Adrenal gland (tissue), 12 donors: ENCODE measurements around the gene IGFBP4. TPM values are rescaled to one million over a fixed set of nuclear protein-coding genes. Genes with fewer than 3 reads are reported as not detected.
A peak's percentile ranks its signal among the peaks of the same experiment; 100 is the strongest.

Experiments
- DNase-seq, 7 donors: peaks; one replicate each; pipeline ENCODE4 v3.0.0-alpha.2; 2019 to 2020
- H3K27ac ChIP-seq, 5 donors: fragments of 200-600 bp; sonication (generic) in 4 of 5; 1 replicate in 3 of 5; 2 replicates in 2 of 5; pipeline versions ENCODE4 v1.5.1 to v1.8.0; 2016 to 2020; ENCODE audit warnings: mild to moderate bottlenecking in 1 of 5
- H3K27me3 ChIP-seq: fragments of 200-600 bp; 2 replicates; pipeline ENCODE4 v1.8.0; 2021
- H3K36me3 ChIP-seq, 2 donors: fragments of 200-600 bp; replicated peaks in 1 of 2; 1 replicate in 1 of 2; 2 replicates in 1 of 2; pipeline versions ENCODE4 v1.5.1 to v1.8.0; 2018 to 2022
- H3K4me1 ChIP-seq, 2 donors: fragments of 200-600 bp; replicated peaks in 1 of 2; 1 replicate in 1 of 2; 2 replicates in 1 of 2; pipeline versions ENCODE4 v1.5.1 to v1.8.0; 2018 to 2021
- H3K4me3 ChIP-seq, 4 donors: fragments of 200-600 bp; sonication (generic) in 3 of 4; one replicate each; pipeline ENCODE4 v1.5.1; 2016 to 2018
- H3K9me3 ChIP-seq, 3 donors: fragments of 200-600 bp; sonication (generic) in 1 of 3; replicated peaks in 1 of 3; 1 replicate in 2 of 3; 2 replicates in 1 of 3; pipeline versions ENCODE4 v1.5.1 to v1.8.0; 2016 to 2021
- POLR2A ChIP-seq, 2 donors: fragments of 450-650 bp; IDR thresholded peaks; one replicate each; pipeline ENCODE4 v1.6.1; 2017; ENCODE audit warnings: antibody characterized with exemption in 2 of 2, mild to moderate bottlenecking in 2 of 2, moderate library complexity in 1 of 2
- WGBS, 4 donors: extraction: QIAGEN DNeasy Blood & Tissue Kit in 2 of 4; methylation state at CpG; one replicate each; pipeline versions ENCODE4 v1.1.5 to v1.1.7; 2013 to 2017; 5-methylcytosine and 5-hydroxymethylcytosine counted together
- intact Hi-C, 2 donors: fragments of 100-400 bp; cut with DNase I; formaldehyde crosslinking; loops; one replicate each; pipeline versions ENCODE4 v1.14.1 to v1.15.0; 2022 to 2023
- polyA plus RNA-seq, 3 donors: library from polyadenylated mRNA; stranded (reverse); fragments of 200-250 nt in 2 of 3; fragments of 350-450 nt in 1 of 3; fragmentation: Illumina TruSeq in 1 of 3; extraction: RNeasy Lipid Tissue Mini Kit (QIAGEN cat#74804) in 1 of 3; gene quantifications; one replicate each; pipeline ENCODE4 v1.2.3, GENCODE V29; 2013 to 2014
- total RNA-seq, 9 donors: library from RNA; depleted of rRNA in 4 of 9; stranded (reverse); fragments of >200 nt in 4 of 9; fragments of 120-200 nt in 1 of 9; fragmentation: NEBNext Ultra II Directional in 1 of 9; extraction: Animal tissue kit (Norgen Biotek cat#: 25700) in 1 of 9; gene quantifications; one replicate each; pipeline versions ENCODE4 v1.1.0 to v1.2.4, GENCODE V29; 2013 to 2023
- TF ChIP-seq, protein P1 (sequence below), 6 experiments: fragments of 450-650 bp in 4 of 6; fragments of 200-600 bp in 2 of 6; sonication (generic) in 1 of 6; IDR thresholded peaks; 1 replicate in 5 of 6; 2 replicates in 1 of 6; pipeline versions ENCODE4 v1.5.1 to v1.8.0; 2016 to 2021; ENCODE audit warnings: antibody characterized with exemption in 6 of 6, mild to moderate bottlenecking in 2 of 6, moderate library complexity in 1 of 6
- donor health status: healthy with polysubstance abuse.
- donor health status: Bipolar disorder and iron deficiency.
- donor health status: DM: yes; HTN: yes; CAD: no.
- donor health status: DM: no; HTN: no; CAD: no.
- donor health status: DM: no; HTN: no; CAD: no.
- donor health status: DM: yes; HTN: yes; CAD: no.

IGFBP4 gene
- total and polyA plus RNA-seq, 12 donors: 21.4 to 458 (median 256) TPM

DNA sequence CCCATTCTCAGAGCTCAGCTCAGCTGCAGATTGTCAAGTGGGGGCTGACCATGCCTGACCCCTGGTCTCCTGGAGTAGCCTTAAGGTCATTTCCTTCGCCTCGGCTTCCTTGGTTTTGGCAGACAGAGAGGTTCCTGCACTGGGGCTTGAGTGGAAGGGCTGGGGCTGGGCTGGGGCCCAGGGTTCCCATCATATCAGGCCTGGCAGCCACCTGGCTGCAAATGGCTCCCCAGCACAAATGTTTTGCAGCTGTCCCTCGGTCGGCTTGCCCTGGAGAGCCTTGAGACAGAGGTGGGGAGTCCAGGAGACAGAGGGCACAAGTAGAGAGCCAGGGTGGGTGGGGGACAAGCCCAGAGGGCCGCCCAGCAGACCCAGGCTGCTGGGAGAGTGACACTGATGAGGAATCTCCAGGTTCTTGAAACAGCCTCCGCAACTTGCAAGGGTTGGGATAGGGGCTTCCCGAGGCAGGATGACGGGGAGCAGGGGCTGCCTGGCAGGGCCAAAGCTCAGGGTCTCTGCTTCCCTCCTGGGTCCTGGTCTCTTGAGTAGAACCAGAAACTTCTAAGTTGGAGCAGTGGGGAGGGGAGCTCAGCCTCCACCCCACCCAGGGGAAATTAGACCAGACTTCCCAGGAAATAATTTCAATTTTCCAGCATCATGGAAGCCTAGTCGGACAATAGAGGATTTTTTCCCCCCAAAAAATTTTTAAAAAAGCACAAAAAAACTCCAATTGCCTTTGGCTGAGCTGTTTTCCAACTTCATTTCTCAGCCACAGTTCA lies 19.3 kb downstream of the IGFBP4 start:
- TF ChIP-seq POLR2A (IDR thresholded peaks at IDR 0.05): no peak
- TF ChIP-seq, protein P1, sequence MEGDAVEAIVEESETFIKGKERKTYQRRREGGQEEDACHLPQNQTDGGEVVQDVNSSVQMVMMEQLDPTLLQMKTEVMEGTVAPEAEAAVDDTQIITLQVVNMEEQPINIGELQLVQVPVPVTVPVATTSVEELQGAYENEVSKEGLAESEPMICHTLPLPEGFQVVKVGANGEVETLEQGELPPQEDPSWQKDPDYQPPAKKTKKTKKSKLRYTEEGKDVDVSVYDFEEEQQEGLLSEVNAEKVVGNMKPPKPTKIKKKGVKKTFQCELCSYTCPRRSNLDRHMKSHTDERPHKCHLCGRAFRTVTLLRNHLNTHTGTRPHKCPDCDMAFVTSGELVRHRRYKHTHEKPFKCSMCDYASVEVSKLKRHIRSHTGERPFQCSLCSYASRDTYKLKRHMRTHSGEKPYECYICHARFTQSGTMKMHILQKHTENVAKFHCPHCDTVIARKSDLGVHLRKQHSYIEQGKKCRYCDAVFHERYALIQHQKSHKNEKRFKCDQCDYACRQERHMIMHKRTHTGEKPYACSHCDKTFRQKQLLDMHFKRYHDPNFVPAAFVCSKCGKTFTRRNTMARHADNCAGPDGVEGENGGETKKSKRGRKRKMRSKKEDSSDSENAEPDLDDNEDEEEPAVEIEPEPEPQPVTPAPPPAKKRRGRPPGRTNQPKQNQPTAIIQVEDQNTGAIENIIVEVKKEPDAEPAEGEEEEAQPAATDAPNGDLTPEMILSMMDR (IDR thresholded peaks at IDR 0.05): no peak
- DNase-seq: peak in 1 of 7 donors; percentile 25
- peak overlapping the region in 2 of 5 donors; percentile 38 to 63 for H3K27ac ChIP-seq
- WGBS, 4 donors: 61 to 76% (median 72%) methylated on average over 6 to 9 of the region's 9 CpGs
- H3K36me3 ChIP-seq: peaks cover 0 to 7% of the 10 kb centered on the region in 2 donors
- no peaks in the 10 kb centered on the region for H3K27me3 ChIP-seq
- H3K4me1 ChIP-seq: peaks cover 0 to 15% of the 10 kb centered on the region in 2 donors
- intact Hi-C loops: no loop called here
- no peak overlapping the region for H3K4me3 ChIP-seq
- H3K9me3 ChIP-seq: no peaks in the 10 kb centered on the region

DNA sequence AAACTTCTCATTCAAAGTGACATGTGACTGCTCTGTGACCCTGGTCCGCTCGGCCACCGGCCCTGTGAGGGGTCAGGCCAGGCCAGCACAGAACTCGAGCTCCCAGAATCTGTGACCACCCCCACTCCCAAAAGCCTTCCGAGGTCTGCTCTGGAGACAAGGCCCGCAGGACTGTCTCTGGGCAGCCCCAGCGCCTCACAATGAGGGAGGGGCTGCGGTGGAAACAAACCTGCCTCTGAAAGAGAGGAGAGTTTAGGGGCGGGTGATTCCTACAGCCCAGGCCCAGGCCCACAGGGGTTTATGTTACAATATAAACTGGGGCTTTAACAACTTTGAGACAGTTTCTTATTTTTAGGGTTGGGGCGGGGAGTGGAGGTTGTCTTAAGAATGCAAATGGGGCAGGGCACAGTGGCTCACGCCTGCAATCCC lies 19.9 kb downstream of the IGFBP4 start:
- Histone ChIP-seq H3K36me3 (peaks cover 0 to 1% of the 10 kb centered on the region in 2 donors), H3K4me1 (peaks cover 0 to 10% of the 10 kb centered on the region in 2 donors), H3K9me3 (no peaks in the 10 kb centered on the region), H3K27ac (peak overlapping the region in 2 of 5 donors; percentile 38 to 63), H3K27me3 (no peaks in the 10 kb centered on the region), H3K4me3 (no peak overlapping the region)
- TF ChIP-seq, protein P1 (IDR thresholded peaks at IDR 0.05): no peak
- no peak for TF ChIP-seq POLR2A (IDR thresholded peaks at IDR 0.05)
- 64 to 71% (median 68%) methylated on average over 8 to 11 of the region's 11 CpGs for WGBS, 4 donors
- peak in 1 of 7 donors; percentile 33 for DNase-seq
- intact Hi-C loops: no loop called here

DNA sequence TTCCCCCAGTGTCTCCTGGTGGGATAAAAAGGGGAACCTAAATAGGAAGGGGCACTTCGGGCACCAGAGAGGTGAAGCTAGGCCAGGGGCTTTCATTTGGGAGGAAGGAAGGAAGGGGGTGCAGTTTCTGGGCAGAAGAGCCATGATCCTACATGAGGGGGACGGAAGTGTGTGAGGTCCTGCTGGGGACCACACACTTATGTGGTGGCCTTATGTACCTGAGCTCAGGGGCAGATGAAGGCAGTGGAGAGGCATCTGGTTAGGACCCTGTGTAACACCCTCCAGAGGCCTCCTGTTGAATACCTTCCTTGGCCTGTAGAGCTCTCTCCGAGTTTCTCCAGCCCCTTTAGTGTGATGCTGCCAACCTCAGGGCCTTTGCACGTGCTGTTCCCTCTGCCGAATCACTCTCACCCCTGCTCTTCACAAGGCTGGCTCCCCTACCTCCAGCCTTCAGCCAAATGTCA lies 21.2 kb downstream of the IGFBP4 start:
- Histone ChIP-seq H3K4me3 (no peak overlapping the region), H3K27me3 (no peaks in the 10 kb centered on the region), H3K36me3 (no peaks in the 10 kb centered on the region), H3K4me1 (peaks cover 0 to 4% of the 10 kb centered on the region in 2 donors), H3K9me3 (no peaks in the 10 kb centered on the region), H3K27ac (no peak overlapping the region)
- intact Hi-C loops: no loop called here
- WGBS, 4 donors: 81 to 88% (median 84%) methylated on average over 5 of the region's 5 CpGs
- no peak for DNase-seq
- TF ChIP-seq, protein P1 (IDR thresholded peaks at IDR 0.05): no peak
- no peak for TF ChIP-seq POLR2A (IDR thresholded peaks at IDR 0.05)

DNA sequence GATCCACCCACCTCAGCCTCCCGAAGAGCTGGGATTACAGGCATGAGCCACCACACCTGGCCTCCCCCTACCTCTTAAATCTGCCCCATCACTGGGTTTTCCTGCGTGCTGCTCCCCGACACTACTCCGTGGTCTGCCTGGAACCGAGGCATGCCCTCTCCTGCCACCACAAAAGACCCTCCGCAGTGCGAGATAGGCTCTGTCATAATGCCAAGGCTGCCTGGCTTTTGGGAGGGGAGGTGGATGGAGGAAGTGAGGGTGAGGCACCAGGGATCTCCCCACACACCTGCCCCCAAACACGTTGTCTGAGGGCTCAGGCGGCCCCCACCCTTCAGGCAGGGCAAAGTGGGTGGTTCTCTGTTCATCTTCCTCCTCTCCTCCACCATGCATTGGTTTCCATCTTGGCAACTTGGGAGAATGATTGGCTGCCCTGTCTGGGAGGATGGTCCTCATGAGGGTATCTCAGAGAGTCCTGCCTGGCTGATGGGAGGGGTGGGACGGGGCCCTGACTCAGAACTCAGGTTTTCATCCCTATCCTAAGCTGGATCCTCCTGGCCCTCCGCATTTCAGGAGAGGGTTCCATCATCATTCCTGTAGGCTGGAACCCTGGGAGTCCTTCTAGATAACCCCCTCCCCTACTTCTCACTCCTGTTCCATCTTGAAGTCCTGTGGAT lies 23.2 kb downstream of the IGFBP4 start:
- 82 to 92% (median 83%) methylated on average over 9 to 11 of the region's 11 CpGs for whole genome bisulfite sequencing, 4 donors
- intact Hi-C loops: no loop called here
- Histone ChIP-seq H3K36me3 (no peaks in the 10 kb centered on the region), H3K4me3 (no peak overlapping the region), H3K4me1 (no peaks in the 10 kb centered on the region), H3K9me3 (no peaks in the 10 kb centered on the region), H3K27me3 (no peaks in the 10 kb centered on the region), H3K27ac (no peak overlapping the region)
- TF ChIP-seq, protein P1 (IDR thresholded peaks at IDR 0.05): no peak
- TF ChIP-seq POLR2A (IDR thresholded peaks at IDR 0.05): no peak
- DNase-seq: no peak
